Lower lobe of right lung (tissue), 2 donors: ENCODE results near the gene PLXNA2. TPM values are rescaled to one million over a fixed set of nuclear protein-coding genes. Genes with fewer than 3 reads are reported as not detected.

Experiments used
- ATAC-seq, 2 donors: fragments of 200-7000 bp; cut with Tn5 transposase; one replicate each; pipeline ENCODE4 v1.9.1; 2020 to 2022; ENCODE audit warnings: mild to moderate bottlenecking in 2 of 2, moderate library complexity in 2 of 2
- DNase-seq: peaks from one replicate; pipeline ENCODE4 v3.0.0-alpha.2; 2020
- H3K27ac ChIP-seq: fragments of 200-600 bp; one replicate; pipeline ENCODE4 v1.8.0; 2022
- H3K27me3 ChIP-seq: fragments of 200-600 bp; one replicate; pipeline ENCODE4 v1.8.0; 2022; ENCODE audit warnings: low read depth
- H3K36me3 ChIP-seq: fragments of 200-600 bp; one replicate; pipeline ENCODE4 v1.8.0; 2022; ENCODE audit warnings: mild to moderate bottlenecking
- H3K4me1 ChIP-seq: fragments of 200-600 bp; one replicate; pipeline ENCODE4 v1.8.0; 2022
- H3K4me3 ChIP-seq: fragments of 200-600 bp; one replicate; pipeline ENCODE4 v1.8.0; 2022; ENCODE audit warnings: mild to moderate bottlenecking
- H3K9me3 ChIP-seq: fragments of 200-600 bp; one replicate; pipeline ENCODE4 v1.8.0; 2022
- intact Hi-C: fragments of 100-400 bp; cut with DNase I; formaldehyde crosslinking; loops from one replicate; pipeline ENCODE4 v1.11.0; 2022
- total RNA-seq: library from RNA; stranded (reverse); fragmentation: NEBNext Ultra II Directional; extraction: Animal tissue kit (Norgen Biotek cat#: 25700); gene quantifications from one replicate; pipeline ENCODE4 v1.2.1, GENCODE V29; 2021
- TF ChIP-seq, protein P1 (sequence below): fragments of 200-600 bp; IDR thresholded peaks from one replicate; pipeline ENCODE4 v1.8.0; 2022; ENCODE audit warnings: antibody characterized with exemption, mild to moderate bottlenecking
- donor health status: DM: no; HTN: yes; CAD: no; lungs with severe emphysema.

PLXNA2 gene
- total RNA-seq, 1 donor from 2014 or later, result 83.9 TPM

DNA sequence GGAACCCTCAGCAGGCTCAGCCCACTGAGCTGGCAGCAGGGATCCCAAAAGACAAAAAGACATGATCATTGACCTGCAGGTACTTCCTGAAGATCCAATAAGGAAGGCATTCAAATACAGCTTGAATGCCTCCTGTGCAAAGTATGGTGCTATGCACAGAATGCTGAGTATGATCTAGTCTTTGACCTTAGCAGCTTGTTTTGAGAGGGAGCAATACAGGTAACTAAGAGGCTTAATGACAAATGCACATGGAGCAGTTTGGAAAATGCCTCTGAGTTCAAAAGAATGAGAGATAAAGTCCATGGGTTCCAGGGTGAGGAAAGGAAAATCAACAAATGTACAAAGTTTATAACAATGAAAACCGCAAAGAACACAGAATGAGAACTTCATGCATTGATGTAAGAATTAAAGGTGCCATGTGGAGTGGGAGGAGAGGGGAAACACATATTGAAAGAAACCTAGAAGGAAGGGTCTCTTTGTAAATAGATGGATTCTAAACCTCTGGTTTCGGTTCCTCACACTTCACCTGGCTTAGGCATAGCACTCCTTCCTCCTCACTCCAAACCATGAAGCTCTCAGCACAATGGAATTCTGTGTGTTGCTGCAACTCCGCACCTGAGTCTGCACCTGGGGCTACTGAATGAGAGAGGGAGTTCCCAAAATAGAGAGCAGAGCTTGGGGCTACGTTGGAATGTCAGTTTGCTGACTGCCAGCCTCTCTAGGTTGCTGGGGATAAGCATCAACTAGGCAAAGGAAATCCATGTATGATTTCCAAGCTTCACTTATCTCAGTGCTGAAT lies 77.6 kb downstream of the PLXNA2 start:
- H3K4me1 ChIP-seq, result peaks cover 75% of the 10 kb centered on the region
- peak overlapping the region; percentile 64 for H3K27ac ChIP-seq
- ATAC-seq (peak; percentile 74), DNase-seq (no peak)
- TF ChIP-seq, protein P1, sequence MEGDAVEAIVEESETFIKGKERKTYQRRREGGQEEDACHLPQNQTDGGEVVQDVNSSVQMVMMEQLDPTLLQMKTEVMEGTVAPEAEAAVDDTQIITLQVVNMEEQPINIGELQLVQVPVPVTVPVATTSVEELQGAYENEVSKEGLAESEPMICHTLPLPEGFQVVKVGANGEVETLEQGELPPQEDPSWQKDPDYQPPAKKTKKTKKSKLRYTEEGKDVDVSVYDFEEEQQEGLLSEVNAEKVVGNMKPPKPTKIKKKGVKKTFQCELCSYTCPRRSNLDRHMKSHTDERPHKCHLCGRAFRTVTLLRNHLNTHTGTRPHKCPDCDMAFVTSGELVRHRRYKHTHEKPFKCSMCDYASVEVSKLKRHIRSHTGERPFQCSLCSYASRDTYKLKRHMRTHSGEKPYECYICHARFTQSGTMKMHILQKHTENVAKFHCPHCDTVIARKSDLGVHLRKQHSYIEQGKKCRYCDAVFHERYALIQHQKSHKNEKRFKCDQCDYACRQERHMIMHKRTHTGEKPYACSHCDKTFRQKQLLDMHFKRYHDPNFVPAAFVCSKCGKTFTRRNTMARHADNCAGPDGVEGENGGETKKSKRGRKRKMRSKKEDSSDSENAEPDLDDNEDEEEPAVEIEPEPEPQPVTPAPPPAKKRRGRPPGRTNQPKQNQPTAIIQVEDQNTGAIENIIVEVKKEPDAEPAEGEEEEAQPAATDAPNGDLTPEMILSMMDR, result no peak
- no peaks in the 10 kb centered on the region for H3K9me3 ChIP-seq
- no peak overlapping the region for H3K4me3 ChIP-seq
- no peaks in the 10 kb centered on the region for H3K36me3 ChIP-seq
- intact Hi-C loops, result no loop called here
- no peaks in the 10 kb centered on the region for H3K27me3 ChIP-seq

- Histone ChIP-seq H3K9me3 (no peaks in the 10 kb centered on the region), H3K4me3 (no peak overlapping the region), H3K27ac (no peak overlapping the region), H3K27me3 (no peaks in the 10 kb centered on the region), H3K36me3 (no peaks in the 10 kb centered on the region), H3K4me1 (peaks cover 84% of the 10 kb centered on the region)
- DNase-seq (no peak), ATAC-seq (no peak)
- TF ChIP-seq, protein P1, result no peak
- intact Hi-C loops, result no loop called here
Measured at GRCh38 chr1:208165659-208166058, 78.5 kb downstream of the PLXNA2 start.

DNA sequence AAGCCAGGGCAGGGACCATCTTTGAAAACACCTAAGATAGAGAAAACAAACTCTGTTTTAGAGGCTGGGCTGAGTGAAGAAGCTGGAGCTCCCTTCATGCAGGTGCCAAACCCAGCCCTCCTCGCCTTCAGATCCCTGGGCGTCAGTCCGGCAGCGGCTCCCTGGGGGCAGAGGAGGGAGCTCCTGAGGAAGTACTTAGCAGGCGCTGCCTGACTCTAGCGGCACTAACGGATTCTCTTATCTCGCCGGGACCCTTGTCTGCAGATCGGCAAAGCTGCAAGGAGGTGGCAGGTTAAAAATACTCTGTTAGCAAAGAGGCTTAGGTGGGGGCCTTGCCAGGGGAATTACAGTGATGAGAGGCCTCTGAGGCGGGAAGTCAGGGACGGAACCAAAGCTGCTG lies 79.6 kb downstream of the PLXNA2 start:
- Histone ChIP-seq H3K27ac (peak overlapping the region; percentile 22), H3K36me3 (no peaks in the 10 kb centered on the region), H3K4me1 (peaks cover 89% of the 10 kb centered on the region), H3K4me3 (no peak overlapping the region), H3K9me3 (no peaks in the 10 kb centered on the region), H3K27me3 (no peaks in the 10 kb centered on the region)
- TF ChIP-seq, protein P1, result no peak
- ATAC-seq (no peak), DNase-seq (no peak)
- intact Hi-C loops, result no loop called here

- Histone ChIP-seq H3K4me3 (no peak overlapping the region), H3K9me3 (no peaks in the 10 kb centered on the region), H3K27me3 (no peaks in the 10 kb centered on the region), H3K4me1 (peaks cover 94% of the 10 kb centered on the region), H3K36me3 (no peaks in the 10 kb centered on the region), H3K27ac (peak overlapping the region; percentile 25)
- DNase-seq (no peak), ATAC-seq (no peak)
- TF ChIP-seq, protein P1, result no peak
- intact Hi-C loops, result no loop called here
Measured at GRCh38 chr1:208163539-208163938, 80.6 kb downstream of the PLXNA2 start.

GRCh38 chr1:208162903-208163302 lies 81.3 kb downstream of the PLXNA2 start:
- peaks cover 93% of the 10 kb centered on the region for H3K4me1 ChIP-seq
- H3K27ac ChIP-seq, result peak overlapping the region; percentile 25
- intact Hi-C loops, result no loop called here
- H3K4me3 ChIP-seq, result no peak overlapping the region
- peak; percentile 66 for DNase-seq
- no peaks in the 10 kb centered on the region for H3K9me3 ChIP-seq
- no peaks in the 10 kb centered on the region for H3K36me3 ChIP-seq
- H3K27me3 ChIP-seq, result no peaks in the 10 kb centered on the region
- peak; percentile 86 to 90 for ATAC-seq
- TF ChIP-seq, protein P1, result no peak
